Vagina (tissue), 2 donors: ENCODE results near the gene CDC42. TPM values are rescaled to one million over a fixed set of nuclear protein-coding genes. Genes with fewer than 3 reads are reported as not detected.

Source experiments
- DNase-seq, 2 donors: peaks; one replicate each; pipeline ENCODE4 v3.0.0-alpha.2; 2017; ENCODE audit errors: extremely low spot score in 2 of 2
- H3K27ac ChIP-seq: fragments of 200-600 bp; sonication (generic); one replicate; pipeline ENCODE4 v1.5.1; 2019
- H3K27me3 ChIP-seq: fragments of 200-600 bp; sonication (generic); one replicate; pipeline ENCODE4 v1.5.1; 2019
- H3K36me3 ChIP-seq, 2 donors: fragments of 200-600 bp; sonication (generic); one replicate each; pipeline ENCODE4 v1.5.1; 2017 to 2019
- H3K4me1 ChIP-seq: fragments of 200-600 bp; sonication (generic); one replicate; pipeline ENCODE4 v1.5.1; 2019
- H3K4me3 ChIP-seq, 2 donors: fragments of 200-600 bp; sonication (generic); 1 replicate in 1 of 2; 2 replicates in 1 of 2; pipeline ENCODE4 v1.5.1; 2016 to 2019
- H3K9me3 ChIP-seq: fragments of 200-600 bp; sonication (generic); one replicate; pipeline ENCODE4 v1.5.1; 2019
- CTCF ChIP-seq, 3 experiments: fragments of 450-650 bp in 2 of 3; fragments of 200-600 bp in 1 of 3; sonication (generic) in 1 of 3; IDR thresholded peaks; one replicate each; pipeline ENCODE4 v1.5.1; 2017 to 2019; ENCODE audit warnings: antibody characterized with exemption in 3 of 3, mild to moderate bottlenecking in 2 of 3, moderate library complexity in 2 of 3
- POLR2A ChIP-seq, 2 donors: fragments of 450-650 bp; IDR thresholded peaks; one replicate each; pipeline ENCODE4 v1.6.1; 2017; ENCODE audit warnings: antibody characterized with exemption in 2 of 2, mild to moderate bottlenecking in 2 of 2, moderate library complexity in 2 of 2
- POLR2AphosphoS5 ChIP-seq, 2 donors: sonication (generic); formaldehyde crosslinking; IDR thresholded peaks; one replicate each; pipeline ENCODE4 v1.9.0; 2017; ENCODE audit warnings: antibody characterized with exemption in 2 of 2, mild to moderate bottlenecking in 2 of 2, low read depth in 1 of 2; ENCODE audit not compliant: insufficient read depth in 1 of 2
- intact Hi-C: fragments of 100-400 bp; cut with DNase I; formaldehyde crosslinking; loops from one replicate; pipeline ENCODE4 v1.15.1; 2023
- total RNA-seq: library from RNA; depleted of rRNA; stranded (reverse); fragments of >200 nt; gene quantifications from one replicate; pipeline ENCODE4 v1.2.3, GENCODE V29; 2016

Gene CDC42
- total RNA-seq, 1 donor from 2014 or later = 141 TPM

GRCh38 chr1:22018583-22019559, 33.6 kb upstream of the CDC42 start:
- Histone ChIP-seq H3K27ac (no peak overlapping the region), H3K4me3 (no peak overlapping the region), H3K9me3 (no peaks in the 10 kb centered on the region), H3K4me1 (peaks cover under 1% of the 10 kb centered on the region), H3K36me3 (no peaks in the 10 kb centered on the region), H3K27me3 (no peaks in the 10 kb centered on the region)
- intact Hi-C loops = no loop called here
- TF ChIP-seq CTCF (IDR thresholded peaks at IDR 0.05) (no peak), POLR2A (IDR thresholded peaks at IDR 0.05) (no peak), POLR2AphosphoS5 (IDR thresholded peaks at IDR 0.05; ENCODE audit: insufficient read depth in 1 of 2, low read depth in 1 of 2) (peak in 1 of 2 donors; percentile 66)
- no peak for DNase-seq

- Histone ChIP-seq H3K27me3 (no peaks in the 10 kb centered on the region), H3K27ac (no peak overlapping the region), H3K9me3 (no peaks in the 10 kb centered on the region), H3K4me3 (no peak overlapping the region), H3K4me1 (peaks cover 9% of the 10 kb centered on the region), H3K36me3 (no peaks in the 10 kb centered on the region)
- no peak for DNase-seq
- TF ChIP-seq POLR2A (IDR thresholded peaks at IDR 0.05) (no peak), CTCF (IDR thresholded peaks at IDR 0.05) (no peak), POLR2AphosphoS5 (IDR thresholded peaks at IDR 0.05; ENCODE audit: insufficient read depth in 1 of 2, low read depth in 1 of 2) (no peak)
- intact Hi-C loops = loop anchor here (5.0 kb wide), 1 partner anchor 529 kb away; no protein-coding TSS in a partner anchor
Measured at GRCh38 chr1:22021061-22021460, 31.4 kb upstream of the CDC42 start.

- Histone ChIP-seq H3K4me1 (peaks cover 17% of the 10 kb centered on the region), H3K9me3 (no peaks in the 10 kb centered on the region), H3K27me3 (no peaks in the 10 kb centered on the region), H3K27ac (peak overlapping the region; percentile 88), H3K4me3 (peak overlapping the region; percentile 65 to 98), H3K36me3 (no peaks in the 10 kb centered on the region)
- intact Hi-C loops = loop anchor here (5.0 kb wide), 1 partner anchor 532 kb away; no protein-coding TSS in a partner anchor
- no peak for TF ChIP-seq POLR2A (IDR thresholded peaks at IDR 0.05)
- no peak for TF ChIP-seq CTCF (IDR thresholded peaks at IDR 0.05)
- TF ChIP-seq POLR2AphosphoS5 (IDR thresholded peaks at IDR 0.05; ENCODE audit: insufficient read depth in 1 of 2, low read depth in 1 of 2) = no peak
- no peak for DNase-seq
Measured at GRCh38 chr1:22024485-22025367, 27.8 kb upstream of the CDC42 start.

- TF ChIP-seq POLR2A (IDR thresholded peaks at IDR 0.05) = peak in 1 of 2 donors; percentile 75
- peak; percentile 14 to 94 for TF ChIP-seq POLR2AphosphoS5 (IDR thresholded peaks at IDR 0.05; ENCODE audit: insufficient read depth in 1 of 2, low read depth in 1 of 2)
- TF ChIP-seq CTCF (IDR thresholded peaks at IDR 0.05) = no peak
- no peaks in the 10 kb centered on the region for H3K36me3 ChIP-seq
- peak overlapping the region; percentile 65 to 98 for H3K4me3 ChIP-seq
- no peaks in the 10 kb centered on the region for H3K9me3 ChIP-seq
- no peaks in the 10 kb centered on the region for H3K27me3 ChIP-seq
- intact Hi-C loops = no loop called here
- H3K27ac ChIP-seq = peak overlapping the region; percentile 88
- DNase-seq = no peak
- peaks cover 17% of the 10 kb centered on the region for H3K4me1 ChIP-seq
Measured at GRCh38 chr1:22025368-22026155, 26.9 kb upstream of the CDC42 start.
